ENCODE results near the gene PSME1. TPM values are rescaled to one million over a fixed set of nuclear protein-coding genes. Genes with fewer than 3 reads are reported as not detected.

PSME1 gene
- total and polyA plus RNA-seq, 2 experiments from 2014 or later: 61.1 to 215 TPM

DNA sequence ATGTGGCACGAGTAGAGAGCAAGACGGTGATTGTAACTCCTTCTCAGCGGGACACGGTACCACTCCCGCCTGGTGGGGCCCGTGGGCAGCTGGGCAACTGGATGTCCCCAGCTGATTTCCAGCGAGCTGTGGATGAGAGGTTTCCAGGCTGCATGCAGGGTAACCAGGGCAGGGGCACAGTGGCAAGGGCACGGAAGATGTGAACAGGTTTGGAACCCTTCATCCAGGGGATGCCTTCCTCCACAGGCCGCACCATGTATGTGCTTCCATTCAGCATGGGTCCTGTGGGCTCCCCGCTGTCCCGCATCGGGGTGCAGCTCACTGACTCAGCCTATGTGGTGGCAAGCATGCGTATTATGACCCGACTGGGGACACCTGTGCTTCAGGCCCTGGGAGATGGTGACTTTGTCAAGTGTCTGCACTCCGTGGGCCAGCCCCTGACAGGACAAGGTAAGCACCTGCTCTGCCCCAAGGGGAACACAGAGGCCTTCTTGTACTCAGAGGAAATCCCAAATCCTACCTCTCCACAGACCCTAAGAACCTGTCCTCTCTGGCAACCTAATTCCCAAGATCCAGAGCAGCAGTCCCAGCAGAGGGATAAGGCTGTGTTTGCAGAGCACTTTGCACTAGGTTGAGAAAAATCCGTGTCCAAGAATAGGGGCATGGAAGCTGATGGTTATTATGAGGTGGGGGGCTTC lies 37.6 kb upstream of the PSME1 start:
- TF ChIP-seq ETS1 (IDR thresholded peaks at IDR 0.05): no peak
- Histone ChIP-seq H2AFZ (no peak overlapping the region), H3K9me2 (ENCODE audit: insufficient read depth) (no peaks in the 10 kb centered on the region), H3K36me3 (ENCODE audit: insufficient read depth) (peaks cover 17% of the 10 kb centered on the region), H4K20me1 (replicated peaks; ENCODE audit: insufficient read depth) (peaks cover 5% of the 10 kb centered on the region; the same call in 1 of the 2 replicates), H3K27ac (ENCODE audit: low read depth) (no peak overlapping the region), H3K27me3 (ENCODE audit: insufficient read depth) (no peaks in the 10 kb centered on the region), H3K79me2 (replicated peaks; ENCODE audit: insufficient read depth) (peaks cover 22% of the 10 kb centered on the region), H3K4me3 (no peak overlapping the region), H3K4me1 (ENCODE audit: insufficient read depth) (peaks cover 10% of the 10 kb centered on the region), H3K4me2 (no peak overlapping the region), H3F3A (replicated peaks; ENCODE audit: low read depth) (peaks cover 8% of the 10 kb centered on the region)
- Mint-ChIP-seq H3K9me3 (peaks cover 7% of the 10 kb centered on the region; the same call in 2 of the 3 replicates), H3K27ac (no peak overlapping the region), H3K27me3 (ENCODE audit: insufficient read depth, low read depth, poor library complexity) (peaks cover 14% of the 10 kb centered on the region), H3K36me3 (ENCODE audit: low read depth) (peaks cover 85% of the 10 kb centered on the region), H3K4me1 (peaks cover 15% of the 10 kb centered on the region), H3K4me3 (no peak overlapping the region)
- ATAC-seq (no peak), DNase-seq (ENCODE audit: low spot score) (no peak)

- H3K4me3 ChIP-seq: no peak overlapping the region
- ATAC-seq (no peak), DNase-seq (ENCODE audit: low spot score) (no peak)
- H3K9me3 Mint-ChIP-seq: peaks cover 8% of the 10 kb centered on the region
- 0 out of 2 replicates have a peak, but pooled peaks cover 10% of the 10 kb centered on the region for H3F3A ChIP-seq (replicated peaks; ENCODE audit: low read depth)
- H3K4me3 Mint-ChIP-seq: no peak overlapping the region
- H3K27me3 Mint-ChIP-seq (ENCODE audit: insufficient read depth, low read depth, poor library complexity): peaks cover 11% of the 10 kb centered on the region
- H2AFZ ChIP-seq: no peak overlapping the region
- peaks cover 8% of the 10 kb centered on the region for H3K4me1 ChIP-seq (ENCODE audit: insufficient read depth)
- no peaks in the 10 kb centered on the region for H3K27me3 ChIP-seq (ENCODE audit: insufficient read depth)
- peaks cover 12% of the 10 kb centered on the region for H3K4me1 Mint-ChIP-seq
- H3K36me3 ChIP-seq (ENCODE audit: insufficient read depth): peaks cover 25% of the 10 kb centered on the region
- no peak overlapping the region for H3K27ac ChIP-seq (ENCODE audit: low read depth)
- no peak overlapping the region for H3K4me2 ChIP-seq
- H3K36me3 Mint-ChIP-seq (ENCODE audit: low read depth): peaks cover 90% of the 10 kb centered on the region
- no peak overlapping the region for H3K27ac Mint-ChIP-seq
- no peaks in the 10 kb centered on the region for H3K9me2 ChIP-seq (ENCODE audit: insufficient read depth)
- H4K20me1 ChIP-seq (replicated peaks; ENCODE audit: insufficient read depth): peaks cover 5% of the 10 kb centered on the region; the same call in 1 of the 2 replicates
- H3K79me2 ChIP-seq (replicated peaks; ENCODE audit: insufficient read depth): peaks cover 22% of the 10 kb centered on the region
- TF ChIP-seq REST (IDR thresholded peaks at IDR 0.05; ENCODE audit: unreplicated experiment): no peak
- TF ChIP-seq ETS1 (IDR thresholded peaks at IDR 0.05): no peak
- no peak for TF ChIP-seq EZH2 (IDR thresholded peaks at IDR 0.05; ENCODE audit: low read depth, unreplicated experiment)
- TF ChIP-seq EZH2phosphoT487 (IDR thresholded peaks at IDR 0.05; ENCODE audit: unreplicated experiment): no peak
- TF ChIP-seq, protein P1, sequence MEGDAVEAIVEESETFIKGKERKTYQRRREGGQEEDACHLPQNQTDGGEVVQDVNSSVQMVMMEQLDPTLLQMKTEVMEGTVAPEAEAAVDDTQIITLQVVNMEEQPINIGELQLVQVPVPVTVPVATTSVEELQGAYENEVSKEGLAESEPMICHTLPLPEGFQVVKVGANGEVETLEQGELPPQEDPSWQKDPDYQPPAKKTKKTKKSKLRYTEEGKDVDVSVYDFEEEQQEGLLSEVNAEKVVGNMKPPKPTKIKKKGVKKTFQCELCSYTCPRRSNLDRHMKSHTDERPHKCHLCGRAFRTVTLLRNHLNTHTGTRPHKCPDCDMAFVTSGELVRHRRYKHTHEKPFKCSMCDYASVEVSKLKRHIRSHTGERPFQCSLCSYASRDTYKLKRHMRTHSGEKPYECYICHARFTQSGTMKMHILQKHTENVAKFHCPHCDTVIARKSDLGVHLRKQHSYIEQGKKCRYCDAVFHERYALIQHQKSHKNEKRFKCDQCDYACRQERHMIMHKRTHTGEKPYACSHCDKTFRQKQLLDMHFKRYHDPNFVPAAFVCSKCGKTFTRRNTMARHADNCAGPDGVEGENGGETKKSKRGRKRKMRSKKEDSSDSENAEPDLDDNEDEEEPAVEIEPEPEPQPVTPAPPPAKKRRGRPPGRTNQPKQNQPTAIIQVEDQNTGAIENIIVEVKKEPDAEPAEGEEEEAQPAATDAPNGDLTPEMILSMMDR (conservative IDR thresholded peaks at IDR 0.05; ENCODE audit: low read depth in 2 of 2): no peak
- TF ChIP-seq CREB1 (CRISPR knock-in tag; IDR thresholded peaks at IDR 0.05; ENCODE audit: low read depth): no peak
- TF ChIP-seq STAT1 (IDR thresholded peaks at IDR 0.05; ENCODE audit: unreplicated experiment): no peak
- no peak for TF ChIP-seq ZNF114 (CRISPR knock-in tag; IDR thresholded peaks at IDR 0.05)
- no peak for TF ChIP-seq JUNB (IDR thresholded peaks at IDR 0.05; ENCODE audit: unreplicated experiment)
- no peak for TF ChIP-seq NANOG (IDR thresholded peaks at IDR 0.05; ENCODE audit: borderline replicate concordance)
- TF ChIP-seq POLR2AphosphoS5 (IDR thresholded peaks at IDR 0.05; ENCODE audit: low read depth): no peak; the same call in 1 of the 2 replicates
Observed at GRCh38 chr14:24098927-24099813, 36.8 kb upstream of the PSME1 start.
